ENCODE data around the gene MYRFL.

GRCh38 chr12:69951108-69951507, 126.1 kb downstream of the MYRFL start:
- TF ChIP-seq CTCF (IDR thresholded peaks at IDR 0.05) (no peak), POLR2A (IDR thresholded peaks at IDR 0.05) (no peak)
